Thyroid gland (tissue), 4 donors: ENCODE data around the gene PIK3R4. TPM values are rescaled to one million over a fixed set of nuclear protein-coding genes. Genes with fewer than 3 reads are reported as not detected.

ENCODE experiments used
- DNase-seq, 2 donors: peaks; one replicate each; pipeline ENCODE4 v3.0.0-alpha.2; 2019
- H3K27ac ChIP-seq, 3 donors: fragments of 200-600 bp; sonication (generic); 1 replicate in 2 of 3; 2 replicates in 1 of 3; pipeline ENCODE4 v1.5.1; 2016 to 2019; ENCODE audit warnings: mild to moderate bottlenecking in 1 of 3, moderate library complexity in 1 of 3
- H3K27me3 ChIP-seq: fragments of 200-600 bp; sonication (generic); one replicate; pipeline ENCODE4 v1.5.1; 2019
- H3K36me3 ChIP-seq, 2 donors: fragments of 200-600 bp; sonication (generic); one replicate each; pipeline ENCODE4 v1.5.1; 2016 to 2019
- H3K4me1 ChIP-seq, 2 donors: fragments of 200-600 bp; sonication (generic); one replicate each; pipeline ENCODE4 v1.5.1; 2017 to 2019
- H3K4me3 ChIP-seq, 3 donors: fragments of 200-600 bp; sonication (generic); replicated peaks in 1 of 3; 1 replicate in 2 of 3; 2 replicates in 1 of 3; pipeline ENCODE4 v1.5.1; 2016; ENCODE audit warnings: mild to moderate bottlenecking in 1 of 3
- H3K9me3 ChIP-seq: fragments of 200-600 bp; sonication (generic); one replicate; pipeline ENCODE4 v1.5.1; 2017
- CTCF ChIP-seq, 6 experiments: fragments of 200-600 bp in 3 of 6; fragments of 450-650 bp in 3 of 6; sonication (generic) in 3 of 6; IDR thresholded peaks; one replicate each; pipeline ENCODE4 v1.5.1; 2016 to 2019; ENCODE audit warnings: antibody characterized with exemption in 6 of 6, mild to moderate bottlenecking in 2 of 6, inconsistent platforms in 1 of 6, moderate library complexity in 1 of 6
- POLR2A ChIP-seq, 2 donors: fragments of 450-650 bp; IDR thresholded peaks; one replicate each; pipeline ENCODE4 v1.6.1; 2017; ENCODE audit warnings: antibody characterized with exemption in 2 of 2, mild to moderate bottlenecking in 2 of 2, moderate library complexity in 1 of 2
- WGBS, 2 donors: methylation state at CpG; one replicate each; pipeline ENCODE4 v1.1.5; 2017; 5-methylcytosine and 5-hydroxymethylcytosine counted together
- intact Hi-C: fragments of 100-400 bp; cut with DNase I; formaldehyde crosslinking; loops from one replicate; pipeline ENCODE4 v1.15.1; 2023
- total RNA-seq, 4 donors: library from RNA; depleted of rRNA; stranded (reverse); fragments of >200 nt; gene quantifications; one replicate each; pipeline ENCODE4 v1.2.3, GENCODE V29; 2016

The PIK3R4 gene
- total RNA-seq, 4 donors from 2014 or later = 50.5 to 61.3 (median 54.7) TPM

GRCh38 chr3:130725746-130726145, 20.9 kb downstream of the PIK3R4 start:
- DNase-seq = no peak
- TF ChIP-seq POLR2A (IDR thresholded peaks at IDR 0.05) (no peak), CTCF (IDR thresholded peaks at IDR 0.05) (no peak)
- no peak overlapping the region for H3K4me3 ChIP-seq
- H3K27ac ChIP-seq = no peak overlapping the region
- H3K4me1 ChIP-seq = peaks cover 0 to 5% of the 10 kb centered on the region in 2 donors
- no peaks in the 10 kb centered on the region for H3K9me3 ChIP-seq
- H3K27me3 ChIP-seq = no peaks in the 10 kb centered on the region
- 92 to 96% methylated on average over 2 of the region's 2 CpGs for WGBS, 2 donors
- intact Hi-C loops = no loop called here
- H3K36me3 ChIP-seq = no peaks in the 10 kb centered on the region

- no peak overlapping the region for H3K4me3 ChIP-seq
- WGBS, 2 donors = 97% methylated on average over 1 of the region's 1 CpG
- H3K27me3 ChIP-seq = no peaks in the 10 kb centered on the region
- DNase-seq = no peak
- H3K9me3 ChIP-seq = no peaks in the 10 kb centered on the region
- intact Hi-C loops = no loop called here
- H3K27ac ChIP-seq = no peak overlapping the region
- H3K36me3 ChIP-seq = peaks cover 17 to 20% of the 10 kb centered on the region in 2 donors
- TF ChIP-seq POLR2A (IDR thresholded peaks at IDR 0.05) (no peak), CTCF (IDR thresholded peaks at IDR 0.05) (no peak)
- H3K4me1 ChIP-seq = peaks cover 0 to 10% of the 10 kb centered on the region in 2 donors
Measured at GRCh38 chr3:130715616-130716015, 31.0 kb downstream of the PIK3R4 start.

GRCh38 chr3:130712718-130713423, 33.8 kb downstream of the PIK3R4 start:
- peaks cover 17 to 20% of the 10 kb centered on the region in 2 donors for H3K36me3 ChIP-seq

GRCh38 chr3:130711565-130712324, 34.9 kb downstream of the PIK3R4 start:
- no peak for DNase-seq
- peaks cover 0 to 11% of the 10 kb centered on the region in 2 donors for H3K4me1 ChIP-seq
- H3K9me3 ChIP-seq = no peaks in the 10 kb centered on the region
- peak overlapping the region in 1 of 3 donors; percentile 1 for H3K27ac ChIP-seq
- H3K36me3 ChIP-seq = peaks cover 17 to 20% of the 10 kb centered on the region in 2 donors
- 88 to 95% methylated on average over 4 of the region's 4 CpGs for WGBS, 2 donors
- H3K4me3 ChIP-seq = no peak overlapping the region
- no peak for TF ChIP-seq CTCF (IDR thresholded peaks at IDR 0.05)
- TF ChIP-seq POLR2A (IDR thresholded peaks at IDR 0.05) = no peak
- intact Hi-C loops = no loop called here
- H3K27me3 ChIP-seq = no peaks in the 10 kb centered on the region

More at GRCh38 chr3:130712718-130713423, 33.8 kb downstream of the PIK3R4 start:
- WGBS, 2 donors = 89 to 92% methylated on average over 3 of the region's 3 CpGs
- Histone ChIP-seq H3K27me3 (no peaks in the 10 kb centered on the region), H3K27ac (no peak overlapping the region), H3K4me1 (peaks cover 0 to 11% of the 10 kb centered on the region in 2 donors), H3K9me3 (no peaks in the 10 kb centered on the region), H3K4me3 (no peak overlapping the region)
- no peak for DNase-seq
- TF ChIP-seq POLR2A (IDR thresholded peaks at IDR 0.05) (no peak), CTCF (IDR thresholded peaks at IDR 0.05) (no peak)
- intact Hi-C loops = no loop called here

GRCh38 chr3:130709671-130710070, 37.0 kb downstream of the PIK3R4 start:
- H3K4me3 ChIP-seq = no peak overlapping the region
- no peak overlapping the region for H3K27ac ChIP-seq
- peaks cover 7 to 22% of the 10 kb centered on the region in 2 donors for H3K4me1 ChIP-seq
- intact Hi-C loops = no loop called here
- peaks cover 6% of the 10 kb centered on the region in 2 donors for H3K36me3 ChIP-seq
- 95 to 96% methylated on average over 1 of the region's 1 CpG for WGBS, 2 donors
- no peaks in the 10 kb centered on the region for H3K27me3 ChIP-seq
- no peak for DNase-seq
- TF ChIP-seq POLR2A (IDR thresholded peaks at IDR 0.05) (no peak), CTCF (IDR thresholded peaks at IDR 0.05) (no peak)
- H3K9me3 ChIP-seq = no peaks in the 10 kb centered on the region
